ENCODE results near the gene MAMSTR.

DNA sequence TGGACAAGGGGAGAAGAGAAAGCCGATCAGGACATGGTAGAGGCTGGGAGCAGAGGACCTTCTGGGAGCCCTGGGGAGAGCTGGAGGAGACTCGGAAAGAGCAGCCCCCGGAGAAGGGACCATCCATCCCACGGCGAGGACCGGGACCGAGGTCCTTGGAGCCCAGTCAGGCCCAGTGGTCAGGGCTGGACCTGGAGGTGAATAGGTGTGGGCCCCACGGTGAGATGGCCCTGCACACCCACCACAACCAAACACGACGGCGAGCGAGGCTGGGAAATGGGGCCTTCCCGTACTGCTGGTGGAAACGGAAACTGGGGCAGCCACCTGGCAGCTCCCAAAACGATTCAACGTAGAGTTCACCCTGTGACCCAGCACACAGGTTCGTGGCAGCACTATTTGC is 43.0 kb downstream of the MAMSTR start:
- TF ChIP-seq, protein P1, sequence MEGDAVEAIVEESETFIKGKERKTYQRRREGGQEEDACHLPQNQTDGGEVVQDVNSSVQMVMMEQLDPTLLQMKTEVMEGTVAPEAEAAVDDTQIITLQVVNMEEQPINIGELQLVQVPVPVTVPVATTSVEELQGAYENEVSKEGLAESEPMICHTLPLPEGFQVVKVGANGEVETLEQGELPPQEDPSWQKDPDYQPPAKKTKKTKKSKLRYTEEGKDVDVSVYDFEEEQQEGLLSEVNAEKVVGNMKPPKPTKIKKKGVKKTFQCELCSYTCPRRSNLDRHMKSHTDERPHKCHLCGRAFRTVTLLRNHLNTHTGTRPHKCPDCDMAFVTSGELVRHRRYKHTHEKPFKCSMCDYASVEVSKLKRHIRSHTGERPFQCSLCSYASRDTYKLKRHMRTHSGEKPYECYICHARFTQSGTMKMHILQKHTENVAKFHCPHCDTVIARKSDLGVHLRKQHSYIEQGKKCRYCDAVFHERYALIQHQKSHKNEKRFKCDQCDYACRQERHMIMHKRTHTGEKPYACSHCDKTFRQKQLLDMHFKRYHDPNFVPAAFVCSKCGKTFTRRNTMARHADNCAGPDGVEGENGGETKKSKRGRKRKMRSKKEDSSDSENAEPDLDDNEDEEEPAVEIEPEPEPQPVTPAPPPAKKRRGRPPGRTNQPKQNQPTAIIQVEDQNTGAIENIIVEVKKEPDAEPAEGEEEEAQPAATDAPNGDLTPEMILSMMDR (IDR thresholded peaks at IDR 0.05) = no peak
- no peak for TF ChIP-seq POLR2A (IDR thresholded peaks at IDR 0.05)
- TF ChIP-seq EP300 (IDR thresholded peaks at IDR 0.05) = no peak

Measured in ovary (tissue), 3 donors.